GM23338 (cell line): Measurements from ENCODE around the gene DMD. TPM values are rescaled to one million over a fixed set of nuclear protein-coding genes. Genes with fewer than 3 reads are reported as not detected.

Source experiments
- ATAC-seq: fragments of 200-7000 bp; cut with Tn5 transposase; 3 replicates; pipeline ENCODE4 v1.9.1; 2020
- DNase-seq: peaks from one replicate; pipeline ENCODE4 v3.0.0-alpha.2; 2015; ENCODE audit warnings: low spot score
- H2AFZ ChIP-seq: fragments of 200-600 bp; sonication (generic); 2 replicates; pipeline ENCODE4 v1.8.0; 2016; ENCODE audit warnings: antibody characterized with exemption, mild to moderate bottlenecking, moderate library complexity
- H3F3A ChIP-seq: fragments of 200-600 bp; sonication (generic); replicated peaks from 2 replicates; pipeline ENCODE4 v1.8.0; 2017; ENCODE audit warnings: antibody characterized with exemption, mixed run types, low read depth
- H3K27ac ChIP-seq: fragments of 200-600 bp; sonication (generic); 2 replicates; pipeline ENCODE4 v1.6.1; 2016; ENCODE audit warnings: low read depth
- H3K27me3 ChIP-seq: fragments of 200-600 bp; sonication (generic); 2 replicates; pipeline ENCODE4 v1.8.0; 2016; ENCODE audit warnings: mild to moderate bottlenecking, mixed run types, moderate library complexity; ENCODE audit not compliant: insufficient read depth
- H3K36me3 ChIP-seq: fragments of 200-600 bp; sonication (generic); 2 replicates; pipeline ENCODE4 v1.8.0; 2016; ENCODE audit warnings: mild to moderate bottlenecking; ENCODE audit not compliant: insufficient read depth
- H3K4me1 ChIP-seq: fragments of 200-600 bp; sonication (generic); 2 replicates; pipeline ENCODE4 v1.8.0; 2016; ENCODE audit warnings: mild to moderate bottlenecking, moderate library complexity; ENCODE audit not compliant: insufficient read depth
- H3K4me2 ChIP-seq: fragments of 200-600 bp; sonication (generic); 2 replicates; pipeline ENCODE4 v1.7.1; 2017; ENCODE audit warnings: mixed run types
- H3K4me3 ChIP-seq: fragments of 200-600 bp; sonication (generic); 2 replicates; pipeline ENCODE4 v1.6.1; 2016; ENCODE audit warnings: mixed run types
- H3K79me2 ChIP-seq: fragments of 200-600 bp; sonication (generic); replicated peaks from 2 replicates; pipeline ENCODE4 v1.8.0; 2017; ENCODE audit warnings: mild to moderate bottlenecking; ENCODE audit not compliant: insufficient read depth
- H3K9me2 ChIP-seq: fragments of 200-600 bp; sonication (generic); 2 replicates; pipeline ENCODE4 v1.8.0; 2017; ENCODE audit not compliant: insufficient read depth
- H4K20me1 ChIP-seq: fragments of 200-600 bp; sonication (generic); replicated peaks from 2 replicates; pipeline ENCODE4 v1.8.0; 2017; ENCODE audit warnings: mild to moderate bottlenecking; ENCODE audit not compliant: insufficient read depth
- H3K27ac Mint-ChIP-seq: 2 replicates; pipeline ENCODE4 v1.8.0; 2020; ENCODE audit warnings: inconsistent platforms, mild to moderate bottlenecking, moderate library complexity, mixed read lengths
- H3K27me3 Mint-ChIP-seq: 3 replicates; pipeline ENCODE4 v1.8.0; 2022; ENCODE audit warnings: low read depth, mild to moderate bottlenecking, moderate library complexity, mixed read lengths, inconsistent platforms; ENCODE audit not compliant: insufficient read depth, poor library complexity
- H3K36me3 Mint-ChIP-seq: 3 replicates; pipeline ENCODE4 v1.8.0; 2021; ENCODE audit warnings: low read depth, mild to moderate bottlenecking, inconsistent platforms, moderate library complexity, mixed read lengths
- H3K4me1 Mint-ChIP-seq: 3 replicates; pipeline ENCODE4 v1.8.0; 2020; ENCODE audit warnings: mild to moderate bottlenecking, inconsistent platforms, mixed read lengths
- H3K4me3 Mint-ChIP-seq: 3 replicates; pipeline ENCODE4 v1.8.0; 2021; ENCODE audit warnings: moderate library complexity, mild to moderate bottlenecking, inconsistent platforms, mixed read lengths
- H3K9me3 Mint-ChIP-seq: 3 replicates; pipeline ENCODE4 v1.8.0; 2020; ENCODE audit warnings: moderate library complexity, mild to moderate bottlenecking, inconsistent platforms, mixed read lengths
- CREB1 ChIP-seq: fragments of 250-450 bp; sonication (Bioruptor Pico); IDR thresholded peaks from 2 replicates; pipeline ENCODE4 v1.5.0; 2020; ENCODE audit warnings: low read depth, mild to moderate bottlenecking, moderate library complexity
- EZH2 ChIP-seq: fragments of 200-600 bp; sonication (generic); IDR thresholded peaks from one replicate; pipeline ENCODE4 v1.8.0; 2017; ENCODE audit warnings: antibody characterized with exemption, mild to moderate bottlenecking, low read depth; ENCODE audit not compliant: unreplicated experiment
- JUNB ChIP-seq: IDR thresholded peaks from one replicate; pipeline ENCODE4 v1.6.1; 2016; ENCODE audit warnings: antibody characterized with exemption; ENCODE audit not compliant: unreplicated experiment
- NANOG ChIP-seq: IDR thresholded peaks from 2 replicates; pipeline ENCODE4 v1.6.1; 2016; ENCODE audit warnings: antibody characterized with exemption, borderline replicate concordance
- POLR2AphosphoS5 ChIP-seq: IDR thresholded peaks from 2 replicates; pipeline ENCODE4 v1.6.1; 2016; ENCODE audit warnings: antibody characterized with exemption, low read depth
- ZNF114 ChIP-seq: fragments of 250-450 bp; sonication (Bioruptor Pico); IDR thresholded peaks from 2 replicates; pipeline ENCODE4 v1.5.0; 2020; ENCODE audit warnings: mild to moderate bottlenecking, moderate library complexity
- ZNF331 ChIP-seq: fragments of 250-450 bp; sonication (Bioruptor Pico); IDR thresholded peaks from 2 replicates; pipeline ENCODE4 v1.5.0; 2020; ENCODE audit warnings: low read depth, mild to moderate bottlenecking, moderate library complexity
- polyA plus RNA-seq: library from polyadenylated mRNA; unstranded; fragments of >200 nt; fragmentation: Nextera tagmentation; extraction: Ambion mirVana; gene quantifications from 2 replicates; pipeline ENCODE4 v1.2.1, GENCODE V29; 2016
- total RNA-seq: library from RNA; depleted of rRNA; stranded (reverse); fragments of >200 nt; shearing (Covaris generic); gene quantifications from 2 replicates; pipeline ENCODE4 v1.2.3, GENCODE V29; 2014
- TF ChIP-seq, protein P1 (sequence below): IDR thresholded peaks from 2 replicates; pipeline ENCODE4 v1.6.1; 2016; ENCODE audit warnings: antibody characterized with exemption
- TF ChIP-seq, protein P2 (sequence below): IDR thresholded peaks from one replicate; pipeline ENCODE4 v1.6.1; 2018; ENCODE audit warnings: antibody characterized with exemption; ENCODE audit not compliant: unreplicated experiment

Gene DMD
- total and polyA plus RNA-seq, 2 experiments from 2014 or later, result 4.5 to 7.6 TPM

DNA sequence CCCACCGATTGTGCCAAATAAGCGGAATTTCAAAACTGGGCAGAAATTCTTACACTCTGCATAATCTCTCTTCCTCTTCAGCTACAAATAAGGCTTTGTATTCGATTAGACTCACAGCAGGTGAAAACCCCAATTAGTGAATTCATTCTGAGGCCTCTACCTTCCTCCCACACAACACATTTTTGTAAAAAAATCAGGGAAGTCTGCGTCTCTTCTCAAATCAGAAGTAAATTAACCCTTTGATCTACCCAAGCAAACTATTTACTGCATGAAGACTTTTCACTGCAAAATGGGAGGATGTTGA lies 1938.9 kb downstream of the DMD start (continued):
- TF ChIP-seq, protein P1, sequence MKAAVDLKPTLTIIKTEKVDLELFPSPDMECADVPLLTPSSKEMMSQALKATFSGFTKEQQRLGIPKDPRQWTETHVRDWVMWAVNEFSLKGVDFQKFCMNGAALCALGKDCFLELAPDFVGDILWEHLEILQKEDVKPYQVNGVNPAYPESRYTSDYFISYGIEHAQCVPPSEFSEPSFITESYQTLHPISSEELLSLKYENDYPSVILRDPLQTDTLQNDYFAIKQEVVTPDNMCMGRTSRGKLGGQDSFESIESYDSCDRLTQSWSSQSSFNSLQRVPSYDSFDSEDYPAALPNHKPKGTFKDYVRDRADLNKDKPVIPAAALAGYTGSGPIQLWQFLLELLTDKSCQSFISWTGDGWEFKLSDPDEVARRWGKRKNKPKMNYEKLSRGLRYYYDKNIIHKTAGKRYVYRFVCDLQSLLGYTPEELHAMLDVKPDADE, result no peak
- TF ChIP-seq, protein P2, sequence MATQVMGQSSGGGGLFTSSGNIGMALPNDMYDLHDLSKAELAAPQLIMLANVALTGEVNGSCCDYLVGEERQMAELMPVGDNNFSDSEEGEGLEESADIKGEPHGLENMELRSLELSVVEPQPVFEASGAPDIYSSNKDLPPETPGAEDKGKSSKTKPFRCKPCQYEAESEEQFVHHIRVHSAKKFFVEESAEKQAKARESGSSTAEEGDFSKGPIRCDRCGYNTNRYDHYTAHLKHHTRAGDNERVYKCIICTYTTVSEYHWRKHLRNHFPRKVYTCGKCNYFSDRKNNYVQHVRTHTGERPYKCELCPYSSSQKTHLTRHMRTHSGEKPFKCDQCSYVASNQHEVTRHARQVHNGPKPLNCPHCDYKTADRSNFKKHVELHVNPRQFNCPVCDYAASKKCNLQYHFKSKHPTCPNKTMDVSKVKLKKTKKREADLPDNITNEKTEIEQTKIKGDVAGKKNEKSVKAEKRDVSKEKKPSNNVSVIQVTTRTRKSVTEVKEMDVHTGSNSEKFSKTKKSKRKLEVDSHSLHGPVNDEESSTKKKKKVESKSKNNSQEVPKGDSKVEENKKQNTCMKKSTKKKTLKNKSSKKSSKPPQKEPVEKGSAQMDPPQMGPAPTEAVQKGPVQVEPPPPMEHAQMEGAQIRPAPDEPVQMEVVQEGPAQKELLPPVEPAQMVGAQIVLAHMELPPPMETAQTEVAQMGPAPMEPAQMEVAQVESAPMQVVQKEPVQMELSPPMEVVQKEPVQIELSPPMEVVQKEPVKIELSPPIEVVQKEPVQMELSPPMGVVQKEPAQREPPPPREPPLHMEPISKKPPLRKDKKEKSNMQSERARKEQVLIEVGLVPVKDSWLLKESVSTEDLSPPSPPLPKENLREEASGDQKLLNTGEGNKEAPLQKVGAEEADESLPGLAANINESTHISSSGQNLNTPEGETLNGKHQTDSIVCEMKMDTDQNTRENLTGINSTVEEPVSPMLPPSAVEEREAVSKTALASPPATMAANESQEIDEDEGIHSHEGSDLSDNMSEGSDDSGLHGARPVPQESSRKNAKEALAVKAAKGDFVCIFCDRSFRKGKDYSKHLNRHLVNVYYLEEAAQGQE, result no peak
- no peak for TF ChIP-seq JUNB
- no peak for TF ChIP-seq POLR2AphosphoS5
- TF ChIP-seq NANOG, result no peak
- TF ChIP-seq CREB1 (CRISPR knock-in tag), result no peak
- TF ChIP-seq ZNF114 (CRISPR knock-in tag), result no peak

DNA sequence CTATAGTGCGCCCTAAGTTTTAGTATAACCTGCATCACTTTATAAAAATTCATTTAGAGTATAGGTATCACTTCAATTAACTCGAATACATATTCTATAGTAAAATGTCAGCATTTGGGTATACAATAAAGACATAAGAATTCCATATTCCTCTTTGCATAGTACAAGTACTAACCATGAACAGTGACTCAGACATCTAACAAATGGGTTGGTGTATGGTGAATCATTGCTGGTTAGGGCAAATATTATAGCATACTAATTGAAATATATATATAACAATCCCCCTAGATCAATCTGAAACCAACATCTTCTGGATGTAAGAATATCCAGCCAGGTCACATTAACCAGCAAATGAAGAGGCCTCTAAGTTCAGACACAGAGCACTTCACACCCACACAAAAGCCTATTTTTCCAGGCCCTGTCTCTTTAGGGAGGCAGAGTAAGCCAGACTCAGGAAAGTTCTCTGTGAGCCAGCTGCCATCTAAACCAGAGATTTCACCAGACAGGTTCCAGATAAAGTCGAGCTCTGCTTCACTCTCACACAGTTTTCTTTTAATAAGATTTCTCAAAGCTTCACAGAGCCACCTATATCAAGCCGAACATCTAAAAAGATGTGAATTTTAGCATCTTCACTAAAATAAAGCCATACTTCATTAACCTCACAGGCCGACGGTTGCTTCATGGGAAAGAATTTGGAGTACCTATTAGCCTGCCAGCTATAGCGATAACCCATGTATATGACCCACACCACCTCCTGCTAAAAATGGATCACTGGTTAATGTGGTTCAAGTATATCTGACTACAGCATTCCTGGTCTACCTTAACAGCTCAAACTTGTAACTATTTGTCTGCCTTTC lies 1939.5 kb downstream of the DMD start:
- peaks cover 15% of the 10 kb centered on the region for H3K4me1 Mint-ChIP-seq
- no peak for TF ChIP-seq ZNF331 (CRISPR knock-in tag)
- H2AFZ ChIP-seq, result no peak overlapping the region
- no peak for ATAC-seq
- H3K36me3 ChIP-seq, result no peaks in the 10 kb centered on the region
- no peaks in the 10 kb centered on the region for H3K79me2 ChIP-seq
- no peaks in the 10 kb centered on the region for H3K36me3 Mint-ChIP-seq
- DNase-seq, result no peak
- no peaks in the 10 kb centered on the region for H3F3A ChIP-seq
- H3K4me1 ChIP-seq, result peaks cover 7% of the 10 kb centered on the region; the same call in 1 of the 2 replicates
- no peak overlapping the region for H3K4me3 Mint-ChIP-seq
- no peaks in the 10 kb centered on the region for H3K9me3 Mint-ChIP-seq
- H3K27ac Mint-ChIP-seq, result no peak overlapping the region
- no peaks in the 10 kb centered on the region for H4K20me1 ChIP-seq
- no peaks in the 10 kb centered on the region for H3K9me2 ChIP-seq
- no peaks in the 10 kb centered on the region for H3K27me3 ChIP-seq
- no peak overlapping the region for H3K27ac ChIP-seq
- H3K4me2 ChIP-seq, result no peak overlapping the region
- H3K4me3 ChIP-seq, result no peak overlapping the region
- peaks cover 1% of the 10 kb centered on the region for H3K27me3 Mint-ChIP-seq

DNA sequence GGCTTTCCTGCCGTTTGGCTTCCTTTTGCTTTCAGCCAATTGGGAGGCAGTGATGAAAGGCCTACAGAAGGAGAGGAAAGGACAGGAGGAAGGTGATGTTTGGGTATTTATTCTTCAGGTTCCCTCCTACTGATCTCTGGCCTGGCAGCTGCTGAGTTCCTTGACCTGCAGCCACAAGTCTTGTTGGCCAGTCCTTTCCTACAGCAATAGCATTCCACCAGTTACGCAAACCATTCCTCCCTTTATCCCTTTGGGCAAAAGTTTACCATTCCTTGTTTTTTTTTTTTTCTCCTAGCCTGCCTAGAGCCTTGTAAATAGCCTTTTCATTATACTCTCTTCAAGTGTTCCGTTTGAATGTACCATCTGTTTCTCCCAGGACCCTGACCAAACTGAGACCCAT lies 1941.4 kb downstream of the DMD start:
- Histone ChIP-seq H3K36me3 (no peaks in the 10 kb centered on the region), H2AFZ (no peak overlapping the region), H3K4me1 (peaks cover 7% of the 10 kb centered on the region; the same call in 1 of the 2 replicates), H3K4me3 (no peak overlapping the region), H3K9me2 (no peaks in the 10 kb centered on the region), H3K79me2 (no peaks in the 10 kb centered on the region), H3F3A (no peaks in the 10 kb centered on the region), H4K20me1 (no peaks in the 10 kb centered on the region), H3K27ac (no peak overlapping the region), H3K27me3 (no peaks in the 10 kb centered on the region), H3K4me2 (no peak overlapping the region)
- Mint-ChIP-seq H3K27ac (no peak overlapping the region; the same call in 1 of the 2 replicates), H3K4me3 (no peak overlapping the region), H3K9me3 (no peaks in the 10 kb centered on the region), H3K27me3 (peaks cover 1% of the 10 kb centered on the region), H3K4me1 (peaks cover 21% of the 10 kb centered on the region), H3K36me3 (no peaks in the 10 kb centered on the region)
- ATAC-seq (no peak), DNase-seq (no peak)
- TF ChIP-seq, protein P1, result no peak
- no peak for TF ChIP-seq ZNF114 (CRISPR knock-in tag)
- no peak for TF ChIP-seq EZH2
